GM19324 (cell line): ENCODE results near the gene STXBP1.

Source experiments
- ATAC-seq: cut with Tn5 transposase; IDR thresholded peaks from one replicate; pipeline ENCODE4 v1.9.1; 2021; ENCODE audit warnings: mild to moderate bottlenecking, moderate library complexity; ENCODE audit not compliant: unreplicated experiment, low FRiP score

The STXBP1 gene

GRCh38 chr9:127686461-127687393, 74.7 kb downstream of the STXBP1 start:
- no peak for ATAC-seq

GRCh38 chr9:127689329-127690000, 77.4 kb downstream of the STXBP1 start:
- no peak for ATAC-seq

GRCh38 chr9:127690735-127691134, 78.7 kb downstream of the STXBP1 start:
- ATAC-seq: no peak

- ATAC-seq: no peak
These were observed 80.0 kb downstream of the STXBP1 start for GRCh38 chr9:127692071-127692470.

DNA sequence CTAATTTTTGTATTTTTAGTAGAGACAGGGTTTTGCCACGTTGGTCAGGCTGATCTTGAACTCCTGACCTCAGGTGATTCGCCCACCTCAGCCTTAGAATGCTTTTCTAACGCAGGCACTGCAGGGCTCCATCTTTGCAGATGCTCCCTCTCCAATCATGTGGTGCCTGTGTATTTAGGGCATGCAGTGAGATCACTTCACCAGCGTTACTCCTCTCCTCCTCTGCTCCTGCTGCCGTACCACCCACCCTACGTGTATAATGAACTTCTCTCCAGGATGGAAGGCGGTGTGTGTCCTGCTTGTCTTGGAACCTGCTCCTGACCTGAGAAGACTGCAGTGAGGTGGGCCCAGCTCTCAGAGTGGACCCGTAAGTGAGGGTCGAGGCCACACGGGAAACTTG, 81.1 kb downstream of the STXBP1 start:
- no peak for ATAC-seq

DNA sequence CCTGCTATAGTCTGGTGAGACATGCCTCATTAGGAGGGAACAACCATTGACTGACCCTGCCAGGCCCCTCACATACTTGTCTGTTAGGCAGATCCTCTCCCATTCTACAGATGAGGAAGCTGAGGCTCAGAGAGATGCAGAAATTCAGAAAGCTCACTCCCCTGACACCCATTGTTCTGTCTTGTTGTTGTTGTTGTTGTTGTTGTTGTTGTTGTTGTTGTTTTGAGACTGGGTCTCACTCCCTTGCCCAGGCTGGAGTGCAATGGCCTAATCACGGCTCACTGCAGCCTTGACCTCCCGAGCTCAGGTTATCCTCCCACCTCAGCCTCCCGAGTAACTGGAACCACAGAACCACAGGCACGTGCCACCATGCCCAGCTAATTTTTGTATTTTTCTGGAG, 81.6 kb downstream of the STXBP1 start:
- no peak for ATAC-seq

- ATAC-seq: no peak
These were observed 83.0 kb downstream of the STXBP1 start for GRCh38 chr9:127694890-127695720.

GRCh38 chr9:127697575-127697974, 85.5 kb downstream of the STXBP1 start:
- no peak for ATAC-seq

DNA sequence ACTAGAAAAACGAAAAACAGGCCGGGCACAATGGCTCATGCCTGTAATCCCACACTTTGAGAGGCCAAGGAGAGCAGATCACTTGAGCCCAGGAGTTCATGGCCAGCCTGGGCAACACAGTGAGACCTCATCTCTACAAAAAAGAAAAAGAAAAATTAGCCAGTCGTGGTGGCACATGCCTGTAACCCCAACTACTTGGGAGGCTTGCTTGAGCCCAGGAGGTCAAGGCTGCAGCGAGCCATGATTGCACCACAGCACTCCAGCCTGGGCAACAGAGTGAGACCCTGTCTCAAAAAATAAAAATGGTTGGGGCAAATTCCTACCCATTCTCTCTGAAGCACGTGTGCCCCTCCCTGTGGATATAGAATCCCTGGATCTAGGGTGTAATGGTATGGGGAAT, 86.3 kb downstream of the STXBP1 start:
- no peak for ATAC-seq

DNA sequence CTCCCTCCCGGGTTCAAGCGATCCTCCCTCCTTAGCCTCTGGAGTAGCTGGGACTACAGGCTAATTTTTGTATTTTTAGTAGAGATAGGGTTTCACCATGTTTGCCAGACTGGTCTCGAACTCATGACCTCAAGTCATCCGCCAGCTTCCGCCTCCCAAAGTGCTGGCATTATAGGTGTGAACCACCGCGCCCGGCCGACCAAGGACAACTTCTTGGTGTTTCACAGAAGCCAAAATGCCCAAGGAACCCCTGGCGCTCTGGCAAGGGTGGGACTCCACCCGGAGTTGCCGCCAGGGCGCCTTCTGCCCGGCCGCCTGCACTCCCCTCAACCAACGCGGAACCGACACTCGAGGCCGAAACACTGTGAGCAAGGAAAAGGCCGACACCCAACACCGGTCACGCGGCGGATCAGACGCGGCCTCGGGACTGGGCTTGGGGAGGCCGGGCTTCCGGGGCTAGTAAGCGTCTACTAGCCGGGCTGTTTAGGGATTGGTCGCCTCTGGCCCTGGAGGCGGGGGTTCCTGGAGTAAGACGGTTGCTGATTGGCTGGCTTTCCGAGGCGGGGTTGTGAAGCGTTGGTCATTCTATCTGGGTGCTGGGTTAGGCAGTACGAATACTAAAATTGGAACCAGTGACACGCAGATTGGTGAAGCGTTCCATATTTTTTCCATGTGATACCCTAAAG, 87.1 kb downstream of the STXBP1 start:
- peak; percentile 66 for ATAC-seq

GRCh38 chr9:127700140-127700539, 88.1 kb downstream of the STXBP1 start:
- ATAC-seq: no peak

GRCh38 chr9:127700594-127701255, 88.6 kb downstream of the STXBP1 start:
- ATAC-seq: no peak

- ATAC-seq: no peak
These were observed 91.3 kb downstream of the STXBP1 start for GRCh38 chr9:127703289-127703946.

DNA sequence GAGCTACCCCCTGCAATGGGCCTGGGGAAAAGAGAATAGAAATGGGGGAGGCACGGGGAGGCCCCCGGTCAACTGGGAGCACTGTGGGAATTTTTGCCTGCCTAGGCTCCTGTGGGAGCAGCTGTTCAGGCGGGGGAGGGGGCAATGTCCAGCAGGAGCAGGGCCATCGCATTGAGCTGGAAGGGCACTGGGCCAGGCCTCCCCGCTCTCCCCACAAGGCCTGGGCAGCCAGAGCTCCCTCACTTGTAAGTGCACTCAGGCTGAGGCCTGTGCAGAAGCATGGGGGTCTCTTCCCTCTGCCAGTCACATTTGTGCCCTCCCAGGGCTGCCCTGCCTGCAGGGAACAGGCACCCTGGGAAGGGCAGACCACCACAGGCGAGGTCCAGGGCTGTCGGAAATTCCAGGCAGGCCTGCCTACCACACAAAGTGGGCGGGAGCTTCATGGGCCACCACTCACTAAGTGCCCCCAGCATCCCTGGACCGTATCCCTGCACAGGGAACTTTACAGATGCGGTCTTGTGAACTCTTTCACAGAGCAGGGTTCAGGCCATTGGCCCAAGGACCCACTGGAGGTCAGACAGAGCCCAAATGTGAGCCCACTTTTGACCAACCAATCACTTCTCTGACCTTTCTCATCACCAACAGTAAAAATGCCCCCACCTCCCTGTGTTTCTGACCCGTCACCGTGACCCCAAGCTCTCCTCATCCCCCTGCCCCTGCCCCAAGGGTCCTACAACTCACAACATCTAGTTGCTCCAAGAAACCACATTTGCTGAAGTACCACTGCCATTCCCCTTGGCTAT, 93.7 kb downstream of the STXBP1 start:
- ATAC-seq: no peak

GRCh38 chr9:127706836-127707241, 94.8 kb downstream of the STXBP1 start, which contains the start of gene CFAP157:
Gene CFAP157, plus strand, starts transcription at chr9:127706988. Its CDS starts 44 bp downstream, at chr9:127707032.
- no peak for ATAC-seq

- ATAC-seq: no peak
These were observed 95.7 kb downstream of the STXBP1 start for GRCh38 chr9:127707766-127708165.

DNA sequence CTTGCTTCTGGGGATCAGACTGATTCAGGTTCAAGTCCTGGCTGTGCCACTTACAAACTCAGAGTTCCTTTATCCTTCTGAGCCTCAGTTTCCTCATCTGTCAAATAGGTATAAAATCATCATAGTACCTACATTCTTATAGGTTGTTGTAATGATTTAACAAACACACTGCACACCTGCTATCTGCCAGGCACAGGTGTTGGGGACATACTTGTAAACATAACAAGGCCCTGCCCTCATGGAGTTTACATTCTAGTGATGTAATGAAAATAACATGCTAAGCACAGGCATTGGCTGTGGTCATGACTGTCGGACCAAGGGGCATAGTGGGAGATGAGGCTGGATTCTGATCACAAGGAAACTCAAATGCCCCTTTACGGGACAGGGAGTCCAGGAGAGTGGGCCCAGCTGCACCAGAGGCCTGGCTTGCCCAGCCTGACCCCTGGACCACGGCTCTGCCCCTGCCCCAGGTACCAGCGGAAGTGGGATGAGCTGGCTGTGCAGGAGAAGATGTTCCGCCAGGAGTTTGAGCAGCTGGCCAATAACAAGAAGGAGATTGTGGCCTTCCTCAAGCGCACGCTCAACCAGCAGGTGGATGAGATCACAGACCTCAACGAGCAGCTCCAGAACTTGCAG, 97.0 kb downstream of the STXBP1 start:
- no peak for ATAC-seq

DNA sequence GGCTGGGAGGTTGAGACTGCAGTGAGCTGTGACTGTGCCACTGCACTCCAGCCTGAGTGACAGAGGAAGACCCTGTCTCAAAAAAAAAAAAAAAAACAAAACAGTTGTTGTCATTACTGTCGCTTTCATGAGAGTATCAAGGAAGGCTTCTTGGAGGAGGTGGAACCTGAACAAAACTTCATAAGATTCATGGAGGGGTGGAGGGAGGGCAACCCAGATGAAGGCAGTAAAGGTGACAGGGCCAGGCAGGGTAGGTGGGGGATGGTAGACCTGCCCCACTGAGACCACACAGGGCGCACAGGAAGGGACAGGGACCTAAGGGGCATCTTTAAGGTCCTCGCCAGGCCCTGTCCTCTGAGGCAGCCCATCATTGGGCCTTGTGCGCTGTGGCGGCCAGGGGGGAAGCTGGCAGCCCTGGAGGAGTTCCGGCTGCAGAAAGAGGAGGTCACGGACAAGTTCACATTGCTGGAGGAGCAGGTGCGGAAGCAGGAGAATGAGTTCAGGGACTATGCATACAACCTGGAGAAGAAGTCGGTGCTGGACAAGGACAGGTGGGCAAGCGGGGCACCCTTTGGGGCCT, 98.2 kb downstream of the STXBP1 start:
- ATAC-seq: no peak
